ENCODE data around the gene SPATA32.

SPATA32 gene

DNA sequence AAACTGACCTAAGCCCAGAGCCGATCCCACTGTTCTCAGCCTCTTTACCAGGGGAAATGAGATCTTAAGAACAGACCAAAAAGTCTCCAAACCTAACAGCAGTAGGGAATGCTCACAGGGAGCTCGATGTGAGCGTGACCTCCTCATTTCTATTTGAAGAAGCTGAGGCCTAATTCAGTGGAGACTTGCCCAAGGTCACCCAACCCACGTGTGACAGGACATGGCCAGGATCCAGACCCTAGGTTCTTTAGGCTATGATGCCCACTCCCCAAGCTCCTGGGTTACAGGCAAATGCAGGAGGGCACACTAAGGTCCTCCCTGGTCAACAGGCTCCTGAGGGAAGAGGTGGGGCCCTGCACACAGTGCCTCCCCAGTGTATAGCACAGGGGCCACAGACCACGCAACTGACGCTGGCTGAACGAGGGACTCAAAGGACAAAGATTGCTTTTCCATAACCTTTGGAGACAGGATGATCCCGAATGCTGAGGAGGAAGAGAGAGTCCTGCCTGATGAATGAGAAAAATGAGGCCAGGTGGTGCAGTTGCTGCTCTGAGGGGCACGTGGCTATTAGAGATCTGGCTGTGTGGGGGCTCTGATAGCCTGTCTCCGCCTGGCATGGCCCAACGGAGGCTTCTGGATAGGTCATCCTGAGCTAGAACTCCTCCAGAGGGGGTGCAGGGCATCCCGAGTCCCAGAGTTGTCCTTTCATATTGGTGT lies 31.0 kb upstream of the SPATA32 start:
- no peak for ATAC-seq
- TF ChIP-seq, protein P1, sequence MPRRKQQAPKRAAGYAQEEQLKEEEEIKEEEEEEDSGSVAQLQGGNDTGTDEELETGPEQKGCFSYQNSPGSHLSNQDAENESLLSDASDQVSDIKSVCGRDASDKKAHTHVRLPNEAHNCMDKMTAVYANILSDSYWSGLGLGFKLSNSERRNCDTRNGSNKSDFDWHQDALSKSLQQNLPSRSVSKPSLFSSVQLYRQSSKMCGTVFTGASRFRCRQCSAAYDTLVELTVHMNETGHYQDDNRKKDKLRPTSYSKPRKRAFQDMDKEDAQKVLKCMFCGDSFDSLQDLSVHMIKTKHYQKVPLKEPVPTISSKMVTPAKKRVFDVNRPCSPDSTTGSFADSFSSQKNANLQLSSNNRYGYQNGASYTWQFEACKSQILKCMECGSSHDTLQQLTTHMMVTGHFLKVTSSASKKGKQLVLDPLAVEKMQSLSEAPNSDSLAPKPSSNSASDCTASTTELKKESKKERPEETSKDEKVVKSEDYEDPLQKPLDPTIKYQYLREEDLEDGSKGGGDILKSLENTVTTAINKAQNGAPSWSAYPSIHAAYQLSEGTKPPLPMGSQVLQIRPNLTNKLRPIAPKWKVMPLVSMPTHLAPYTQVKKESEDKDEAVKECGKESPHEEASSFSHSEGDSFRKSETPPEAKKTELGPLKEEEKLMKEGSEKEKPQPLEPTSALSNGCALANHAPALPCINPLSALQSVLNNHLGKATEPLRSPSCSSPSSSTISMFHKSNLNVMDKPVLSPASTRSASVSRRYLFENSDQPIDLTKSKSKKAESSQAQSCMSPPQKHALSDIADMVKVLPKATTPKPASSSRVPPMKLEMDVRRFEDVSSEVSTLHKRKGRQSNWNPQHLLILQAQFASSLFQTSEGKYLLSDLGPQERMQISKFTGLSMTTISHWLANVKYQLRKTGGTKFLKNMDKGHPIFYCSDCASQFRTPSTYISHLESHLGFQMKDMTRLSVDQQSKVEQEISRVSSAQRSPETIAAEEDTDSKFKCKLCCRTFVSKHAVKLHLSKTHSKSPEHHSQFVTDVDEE (CRISPR knock-in tag; IDR thresholded peaks at IDR 0.05), result no peak
- no peak for TF ChIP-seq ZC3H10 (CRISPR knock-in tag; IDR thresholded peaks at IDR 0.05)
- no peak for TF ChIP-seq ISL1 (CRISPR knock-in tag; IDR thresholded peaks at IDR 0.05)
- TF ChIP-seq, protein P2, sequence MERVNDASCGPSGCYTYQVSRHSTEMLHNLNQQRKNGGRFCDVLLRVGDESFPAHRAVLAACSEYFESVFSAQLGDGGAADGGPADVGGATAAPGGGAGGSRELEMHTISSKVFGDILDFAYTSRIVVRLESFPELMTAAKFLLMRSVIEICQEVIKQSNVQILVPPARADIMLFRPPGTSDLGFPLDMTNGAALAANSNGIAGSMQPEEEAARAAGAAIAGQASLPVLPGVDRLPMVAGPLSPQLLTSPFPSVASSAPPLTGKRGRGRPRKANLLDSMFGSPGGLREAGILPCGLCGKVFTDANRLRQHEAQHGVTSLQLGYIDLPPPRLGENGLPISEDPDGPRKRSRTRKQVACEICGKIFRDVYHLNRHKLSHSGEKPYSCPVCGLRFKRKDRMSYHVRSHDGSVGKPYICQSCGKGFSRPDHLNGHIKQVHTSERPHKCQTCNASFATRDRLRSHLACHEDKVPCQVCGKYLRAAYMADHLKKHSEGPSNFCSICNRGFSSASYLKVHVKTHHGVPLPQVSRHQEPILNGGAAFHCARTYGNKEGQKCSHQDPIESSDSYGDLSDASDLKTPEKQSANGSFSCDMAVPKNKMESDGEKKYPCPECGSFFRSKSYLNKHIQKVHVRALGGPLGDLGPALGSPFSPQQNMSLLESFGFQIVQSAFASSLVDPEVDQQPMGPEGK (CRISPR knock-in tag; IDR thresholded peaks at IDR 0.05; ENCODE audit: borderline replicate concordance), result no peak
- TF ChIP-seq ZNF8 (CRISPR knock-in tag; IDR thresholded peaks at IDR 0.05), result no peak
- no peak for TF ChIP-seq BACH2 (CRISPR knock-in tag; IDR thresholded peaks at IDR 0.05; ENCODE audit: borderline replicate concordance)
- TF ChIP-seq PPARA (CRISPR knock-in tag; IDR thresholded peaks at IDR 0.05; ENCODE audit: borderline replicate concordance), result no peak

GRCh38 chr17:45291171-45291805 lies 29.4 kb upstream of the SPATA32 start:
- no peak for ATAC-seq
- no peak for TF ChIP-seq GLIS3 (CRISPR knock-in tag; IDR thresholded peaks at IDR 0.05)
- no peak for TF ChIP-seq ZFP3 (CRISPR knock-in tag; IDR thresholded peaks at IDR 0.05)
- TF ChIP-seq TCF4 (CRISPR knock-in tag; IDR thresholded peaks at IDR 0.05; ENCODE audit: borderline replicate concordance), result no peak
- TF ChIP-seq RARB (CRISPR knock-in tag; IDR thresholded peaks at IDR 0.05), result no peak
- no peak for TF ChIP-seq ZC3H10 (CRISPR knock-in tag; IDR thresholded peaks at IDR 0.05)

- no peak for ATAC-seq
- no peak for TF ChIP-seq ZC3H10 (CRISPR knock-in tag; IDR thresholded peaks at IDR 0.05)
- no peak for TF ChIP-seq ESRRG (CRISPR knock-in tag; IDR thresholded peaks at IDR 0.05)
- no peak for TF ChIP-seq RARB (CRISPR knock-in tag; IDR thresholded peaks at IDR 0.05)
- TF ChIP-seq, protein P3, sequence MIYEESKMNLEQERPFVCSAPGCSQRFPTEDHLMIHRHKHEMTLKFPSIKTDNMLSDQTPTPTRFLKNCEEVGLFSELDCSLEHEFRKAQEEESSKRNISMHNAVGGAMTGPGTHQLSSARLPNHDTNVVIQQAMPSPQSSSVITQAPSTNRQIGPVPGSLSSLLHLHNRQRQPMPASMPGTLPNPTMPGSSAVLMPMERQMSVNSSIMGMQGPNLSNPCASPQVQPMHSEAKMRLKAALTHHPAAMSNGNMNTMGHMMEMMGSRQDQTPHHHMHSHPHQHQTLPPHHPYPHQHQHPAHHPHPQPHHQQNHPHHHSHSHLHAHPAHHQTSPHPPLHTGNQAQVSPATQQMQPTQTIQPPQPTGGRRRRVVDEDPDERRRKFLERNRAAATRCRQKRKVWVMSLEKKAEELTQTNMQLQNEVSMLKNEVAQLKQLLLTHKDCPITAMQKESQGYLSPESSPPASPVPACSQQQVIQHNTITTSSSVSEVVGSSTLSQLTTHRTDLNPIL (CRISPR knock-in tag; IDR thresholded peaks at IDR 0.05; ENCODE audit: low read depth), result no peak
- TF ChIP-seq ZNF8 (CRISPR knock-in tag; IDR thresholded peaks at IDR 0.05), result no peak
- no peak for TF ChIP-seq CSRNP3 (CRISPR knock-in tag; IDR thresholded peaks at IDR 0.05)
- no peak for TF ChIP-seq ZNF565 (CRISPR knock-in tag; conservative IDR thresholded peaks at IDR 0.05; ENCODE audit: low read depth)
- TF ChIP-seq ZNF70 (CRISPR knock-in tag; IDR thresholded peaks at IDR 0.05), result no peak
- TF ChIP-seq, protein P1 (CRISPR knock-in tag; IDR thresholded peaks at IDR 0.05), result no peak
- no peak for TF ChIP-seq ZFP30 (CRISPR knock-in tag; IDR thresholded peaks at IDR 0.05)
- no peak for TF ChIP-seq BACH2 (CRISPR knock-in tag; IDR thresholded peaks at IDR 0.05; ENCODE audit: borderline replicate concordance)
- no peak for TF ChIP-seq GLIS3 (CRISPR knock-in tag; IDR thresholded peaks at IDR 0.05)
- TF ChIP-seq, protein P2 (CRISPR knock-in tag; IDR thresholded peaks at IDR 0.05; ENCODE audit: borderline replicate concordance), result no peak
- no peak for TF ChIP-seq PPARA (CRISPR knock-in tag; IDR thresholded peaks at IDR 0.05; ENCODE audit: borderline replicate concordance)
- TF ChIP-seq ZFP3 (CRISPR knock-in tag; IDR thresholded peaks at IDR 0.05), result no peak
- TF ChIP-seq OSR1 (CRISPR knock-in tag; IDR thresholded peaks at IDR 0.05), result no peak
- no peak for TF ChIP-seq TCF4 (CRISPR knock-in tag; IDR thresholded peaks at IDR 0.05; ENCODE audit: borderline replicate concordance)
- TF ChIP-seq POU6F1 (CRISPR knock-in tag; IDR thresholded peaks at IDR 0.05; ENCODE audit: borderline replicate concordance, low read depth), result no peak
Observed at GRCh38 chr17:45290269-45290765, 28.4 kb upstream of the SPATA32 start.

Data from SK-N-SH treated with all-trans-retinoic acid at 6 μM for 48 hours (cell line).